Psoas muscle (tissue), 8 donors: ENCODE data around the gene ACSL1. TPM values are rescaled to one million over a fixed set of nuclear protein-coding genes. Genes with fewer than 3 reads are reported as not detected.

Source experiments
- ATAC-seq, 4 donors: fragments of 200-7000 bp; cut with Tn5 transposase; one replicate each; pipeline ENCODE4 v1.9.1; 2020; ENCODE audit warnings: moderate library complexity in 3 of 4, mild to moderate bottlenecking in 2 of 4
- DNase-seq, 2 donors: peaks; one replicate each; pipeline ENCODE4 v3.0.0-alpha.2; 2020
- H3K27ac ChIP-seq: fragments of 200-600 bp; one replicate; pipeline ENCODE4 v1.8.0; 2022
- H3K27me3 ChIP-seq, 3 donors: fragments of 200-600 bp in 1 of 3; one replicate each; pipeline versions ENCODE4 v1.6.1 to v1.8.0; 2013 to 2022; ENCODE audit warnings: low read length in 2 of 3, mild to moderate bottlenecking in 2 of 3, moderate library complexity in 1 of 3; ENCODE audit not compliant: insufficient read depth in 3 of 3
- H3K36me3 ChIP-seq, 2 donors: fragments of 200-600 bp in 1 of 2; one replicate each; pipeline versions ENCODE4 v1.6.1 to v1.8.0; 2013 to 2022; ENCODE audit warnings: low read depth in 1 of 2, mild to moderate bottlenecking in 1 of 2, moderate library complexity in 1 of 2; ENCODE audit not compliant: insufficient read depth in 1 of 2
- H3K4me1 ChIP-seq: fragments of 200-600 bp; one replicate; pipeline ENCODE4 v1.8.0; 2022
- H3K4me3 ChIP-seq: fragments of 200-600 bp; one replicate; pipeline ENCODE4 v1.8.0; 2022; ENCODE audit warnings: mild to moderate bottlenecking
- H3K9me3 ChIP-seq: fragments of 200-600 bp; one replicate; pipeline ENCODE4 v1.8.0; 2022
- WGBS, 3 donors: extraction: QIAGEN DNeasy Blood & Tissue Kit; methylation state at CpG; one replicate each; pipeline versions ENCODE4 v1.1.6 to v1.1.7; 2013; 5-methylcytosine and 5-hydroxymethylcytosine counted together
- intact Hi-C, 2 donors: fragments of 100-400 bp; cut with DNase I; formaldehyde crosslinking; loops; one replicate each; pipeline versions ENCODE4 v1.11.0 to v1.14.2; 2022
- polyA plus RNA-seq, 3 donors: library from polyadenylated mRNA; stranded (reverse); fragments of 200-250 nt; gene quantifications; one replicate each; pipeline ENCODE4 v1.2.3, GENCODE V29; 2013
- total RNA-seq, 4 donors: library from RNA; stranded (reverse); fragmentation: NEBNext Ultra II Directional in 2 of 4; extraction: Animal tissue kit (Norgen Biotek cat#: 25700) in 2 of 4; gene quantifications; one replicate each; pipeline versions ENCODE4 v1.2.1 to v1.2.4, GENCODE V29; 2021 to 2023
- TF ChIP-seq, protein P1 (sequence below): fragments of 200-600 bp; IDR thresholded peaks from one replicate; pipeline ENCODE4 v1.8.0; 2022; ENCODE audit warnings: antibody characterized with exemption
- donor health status: healthy with polysubstance abuse.
- donor health status: DM: no; HTN: no; CAD: no; lungs with moderate emphysema.
- donor health status: Bipolar disorder and iron deficiency.
- donor health status: healthy.
- donor health status: DM: yes; HTN: yes; CAD: no.
- donor health status: DM: no; HTN: no; CAD: no.
- donor health status: DM: no; HTN: no; CAD: no.
- donor health status: DM: yes; HTN: yes; CAD: no.

The ACSL1 gene
- total and polyA plus RNA-seq, 7 donors: 257 to 1,392 (median 781) TPM

DNA sequence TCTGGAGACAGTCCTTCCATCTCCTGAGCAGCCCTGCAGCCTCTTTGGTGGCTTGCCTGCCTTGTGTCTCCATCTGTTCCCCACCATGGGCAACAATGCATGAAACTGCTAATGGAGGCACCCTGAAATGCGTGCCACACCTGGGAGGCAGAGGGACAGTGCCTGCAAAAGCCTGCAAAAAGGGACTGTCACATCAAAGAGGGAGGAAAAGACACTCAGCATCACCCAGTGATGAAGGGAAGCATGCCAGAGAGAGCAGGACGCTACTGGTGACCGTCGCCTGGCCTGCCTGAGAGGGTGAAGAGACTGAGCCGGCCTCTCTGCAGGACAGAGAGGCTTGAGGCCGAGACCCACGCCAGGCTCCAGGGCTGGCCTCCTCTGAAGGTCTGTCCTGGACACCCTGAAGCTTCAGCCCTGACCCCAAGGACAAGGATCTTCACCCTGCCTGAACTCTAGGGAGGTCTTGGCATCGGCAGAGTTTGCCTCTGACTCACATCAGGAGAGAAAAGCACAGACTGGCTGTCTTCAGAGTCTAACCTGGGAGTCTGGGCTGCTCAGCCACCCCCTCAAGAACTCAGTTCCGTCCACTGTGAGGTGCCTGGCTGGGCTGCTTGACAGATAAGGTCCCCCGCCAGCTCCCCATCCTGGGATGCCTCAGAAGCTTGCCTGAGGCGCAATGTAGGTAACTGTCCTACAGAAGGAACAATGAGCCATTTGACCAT is 8.1 kb downstream of the ACSL1 start:
- H3K27ac ChIP-seq: peak overlapping the region; percentile 92
- DNase-seq: no peak
- H3K4me3 ChIP-seq: no peak overlapping the region
- H3K27me3 ChIP-seq: no peaks in the 10 kb centered on the region
- H3K36me3 ChIP-seq: no peaks in the 10 kb centered on the region
- peak in 2 of 4 donors; percentile 18 for ATAC-seq
- TF ChIP-seq, protein P1, sequence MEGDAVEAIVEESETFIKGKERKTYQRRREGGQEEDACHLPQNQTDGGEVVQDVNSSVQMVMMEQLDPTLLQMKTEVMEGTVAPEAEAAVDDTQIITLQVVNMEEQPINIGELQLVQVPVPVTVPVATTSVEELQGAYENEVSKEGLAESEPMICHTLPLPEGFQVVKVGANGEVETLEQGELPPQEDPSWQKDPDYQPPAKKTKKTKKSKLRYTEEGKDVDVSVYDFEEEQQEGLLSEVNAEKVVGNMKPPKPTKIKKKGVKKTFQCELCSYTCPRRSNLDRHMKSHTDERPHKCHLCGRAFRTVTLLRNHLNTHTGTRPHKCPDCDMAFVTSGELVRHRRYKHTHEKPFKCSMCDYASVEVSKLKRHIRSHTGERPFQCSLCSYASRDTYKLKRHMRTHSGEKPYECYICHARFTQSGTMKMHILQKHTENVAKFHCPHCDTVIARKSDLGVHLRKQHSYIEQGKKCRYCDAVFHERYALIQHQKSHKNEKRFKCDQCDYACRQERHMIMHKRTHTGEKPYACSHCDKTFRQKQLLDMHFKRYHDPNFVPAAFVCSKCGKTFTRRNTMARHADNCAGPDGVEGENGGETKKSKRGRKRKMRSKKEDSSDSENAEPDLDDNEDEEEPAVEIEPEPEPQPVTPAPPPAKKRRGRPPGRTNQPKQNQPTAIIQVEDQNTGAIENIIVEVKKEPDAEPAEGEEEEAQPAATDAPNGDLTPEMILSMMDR: no peak
- 41 to 65% (median 50%) methylated on average over 11 of the region's 11 CpGs for WGBS, 3 donors
- H3K4me1 ChIP-seq: peaks cover 68% of the 10 kb centered on the region
- intact Hi-C loops: loop anchor here (5.0 kb wide), 2 partner anchors 70 to 165 kb away; no protein-coding TSS in a partner anchor
- no peaks in the 10 kb centered on the region for H3K9me3 ChIP-seq

DNA sequence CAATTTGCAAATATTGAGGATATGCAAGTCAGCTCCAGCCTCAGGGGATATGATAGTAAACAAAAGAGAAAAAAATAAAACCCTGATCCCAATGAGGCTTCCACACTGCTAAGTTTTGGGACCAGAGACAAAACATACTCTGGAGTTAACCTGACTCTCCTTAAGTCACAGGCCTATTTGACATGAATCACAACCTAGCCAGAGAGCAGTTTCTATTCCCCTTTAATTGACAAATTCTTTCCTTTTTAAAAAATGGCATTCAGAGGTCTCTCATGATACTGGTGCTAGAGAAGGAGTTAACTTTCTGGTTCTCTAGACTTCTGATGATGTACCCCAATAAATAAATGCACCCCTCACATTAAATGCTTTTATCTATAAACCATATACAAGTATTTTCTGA is 8.8 kb downstream of the ACSL1 start:
- DNase-seq (no peak), ATAC-seq (no peak)
- intact Hi-C loops: loop anchor here (5.0 kb wide), 2 partner anchors 70 to 165 kb away; no protein-coding TSS in a partner anchor
- H3K27me3 ChIP-seq: no peaks in the 10 kb centered on the region
- H3K4me1 ChIP-seq: peaks cover 74% of the 10 kb centered on the region
- H3K4me3 ChIP-seq: no peak overlapping the region
- no peaks in the 10 kb centered on the region for H3K9me3 ChIP-seq
- TF ChIP-seq, protein P1: no peak
- no peaks in the 10 kb centered on the region for H3K36me3 ChIP-seq
- peak overlapping the region; percentile 92 for H3K27ac ChIP-seq

DNA sequence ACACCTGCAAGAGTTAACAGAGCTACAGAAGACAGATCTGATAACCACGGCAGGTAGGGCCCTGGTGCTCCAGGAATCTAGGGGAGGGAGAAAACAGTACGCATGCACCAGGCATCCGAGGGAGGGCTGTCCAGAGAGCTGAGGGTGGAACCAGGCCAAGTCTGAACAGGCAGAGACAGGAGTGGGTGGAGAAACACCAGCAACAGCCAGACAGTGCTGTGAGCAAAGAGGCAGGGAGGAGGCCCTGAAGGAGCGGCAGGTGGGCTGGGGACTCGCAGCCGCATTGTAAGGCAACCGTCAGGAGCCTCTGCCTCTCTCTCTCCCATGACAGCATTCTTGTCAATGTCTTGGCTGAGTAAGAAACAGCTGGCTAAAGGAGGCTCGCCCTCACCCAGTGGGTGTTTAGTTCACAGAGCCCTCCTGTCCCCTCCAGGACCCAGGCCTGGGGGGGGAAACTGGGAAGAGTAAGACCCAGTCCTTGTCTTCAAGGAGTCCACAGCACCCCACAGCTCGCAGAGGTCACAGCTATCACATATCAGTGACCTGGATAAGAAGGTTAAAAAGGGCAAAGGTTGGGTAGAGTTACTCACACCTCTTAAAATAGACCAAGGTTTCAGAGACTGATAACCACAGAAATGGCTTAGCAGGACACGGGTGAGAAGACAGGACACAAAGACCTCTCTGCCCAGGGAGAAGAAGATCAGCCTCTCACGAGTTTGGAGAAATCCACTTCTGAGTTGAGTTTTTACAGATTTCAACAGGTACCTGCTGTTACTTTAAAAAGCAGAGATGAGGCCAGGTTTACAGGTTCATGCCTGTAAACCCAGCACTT is 10.5 kb downstream of the ACSL1 start:
- DNase-seq (peak; percentile 77 to 86), ATAC-seq (peak; percentile 44 to 67 (median 51))
- intact Hi-C loops: loop anchor here (5.0 kb wide), 2 partner anchors 68 to 167 kb away; no protein-coding TSS in a partner anchor
- Histone ChIP-seq H3K4me1 (peaks cover 70% of the 10 kb centered on the region), H3K27ac (peak overlapping the region; percentile 92), H3K27me3 (no peaks in the 10 kb centered on the region), H3K9me3 (no peaks in the 10 kb centered on the region), H3K36me3 (no peaks in the 10 kb centered on the region), H3K4me3 (peak overlapping the region; percentile 47)
- WGBS, 3 donors: 12 to 23% (median 19%) methylated on average over 11 of the region's 11 CpGs
- TF ChIP-seq, protein P1: no peak

DNA sequence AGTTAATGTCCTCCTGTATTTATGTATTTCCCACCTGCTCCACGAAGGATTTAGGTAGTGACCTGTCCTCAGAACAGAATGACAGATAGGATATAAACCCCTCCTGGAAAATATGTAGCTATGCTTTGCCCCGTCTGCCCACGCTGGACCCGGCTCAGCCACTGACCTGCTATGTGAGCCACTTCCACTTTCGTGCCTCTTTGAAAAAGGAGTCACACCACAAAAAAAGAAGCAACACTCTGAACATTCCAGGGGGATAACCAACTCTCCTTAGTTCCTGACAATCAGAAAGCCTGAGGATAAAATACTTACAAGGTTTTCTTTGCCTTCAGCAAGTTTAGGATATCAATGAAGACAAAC is 11.1 kb downstream of the ACSL1 start:
- no peaks in the 10 kb centered on the region for H3K9me3 ChIP-seq
- H3K4me3 ChIP-seq: peak overlapping the region; percentile 45
- intact Hi-C loops: loop anchor here (5.0 kb wide), 2 partner anchors 67 to 168 kb away; no protein-coding TSS in a partner anchor
- TF ChIP-seq, protein P1: no peak
- H3K36me3 ChIP-seq: no peaks in the 10 kb centered on the region
- H3K27ac ChIP-seq: peak overlapping the region; percentile 92
- H3K4me1 ChIP-seq: peaks cover 71% of the 10 kb centered on the region
- ATAC-seq (peak in 2 of 4 donors; percentile 1), DNase-seq (no peak)
- no peaks in the 10 kb centered on the region for H3K27me3 ChIP-seq
- 14 to 32% (median 21%) methylated on average over 5 of the region's 5 CpGs for WGBS, 3 donors
